T-cell (primary cell): ENCODE results near the gene TGFBR2. TPM values are rescaled to one million over a fixed set of nuclear protein-coding genes. Genes with fewer than 3 reads are reported as not detected.
A peak's percentile ranks its signal among the peaks of the same experiment; 100 is the strongest.

ENCODE experiments used
- ATAC-seq, 4 experiments: fragments of 200-7000 bp in 3 of 4; fragments of 150-1000 bp in 1 of 4; cut with Tn5 transposase; replicated peaks in 1 of 4; 1 replicate in 3 of 4; 2 replicates in 1 of 4; pipeline ENCODE4 v1.10.0; 2021; ENCODE audit warnings: moderate library complexity in 3 of 4, mild to moderate bottlenecking in 2 of 4, moderate number of reproducible peaks in 1 of 4
- CTCF ChIA-PET, 2 donors: fragments of 300-600 bp; sonication (Branson Sonifier 250); formaldehyde crosslinking; loops; one replicate each; lab custom pipeline; 2022; ENCODE audit warnings: antibody characterized with exemption in 2 of 2; lab: Charles Lee
- POLR2A ChIA-PET, 2 donors: fragments of 300-600 bp; sonication (Branson Sonifier 250); formaldehyde crosslinking; loops; one replicate each; lab custom pipeline; 2022; ENCODE audit warnings: antibody characterized with exemption in 2 of 2; lab: Charles Lee
- DNase-seq, 35 experiments: peaks; one replicate each; pipeline versions ENCODE4 v3.0.0 to v3.0.0-alpha.2; 2013 to 2023
- H3K27ac ChIP-seq: one replicate; pipeline ENCODE4 v1.5.1; 2013; ENCODE audit warnings: low read length
- H3K27me3 ChIP-seq, 2 experiments: replicated peaks in 1 of 2; 1 replicate in 1 of 2; 2 replicates in 1 of 2; pipeline versions ENCODE4 v1.6.1 to v1.7.0; 2013; ENCODE audit warnings: low read length in 1 of 2, mixed read lengths in 1 of 2; ENCODE audit not compliant: control insufficient read depth in 2 of 2, insufficient read depth in 2 of 2; ENCODE audit errors: extremely low read depth in 1 of 2
- H3K36me3 ChIP-seq, 2 donors: 1 replicate in 1 of 2; 2 replicates in 1 of 2; pipeline versions ENCODE4 v1.6.1 to v1.7.0; 2013; ENCODE audit warnings: low read length in 1 of 2; ENCODE audit not compliant: control insufficient read depth in 2 of 2, insufficient read depth in 1 of 2; ENCODE audit errors: extremely low read depth in 1 of 2
- H3K4me1 ChIP-seq, 2 experiments: 1 replicate in 1 of 2; 2 replicates in 1 of 2; pipeline versions ENCODE4 v1.6.1 to v1.7.0; 2013; ENCODE audit warnings: low read length in 2 of 2, mixed read lengths in 1 of 2; ENCODE audit not compliant: insufficient read depth in 2 of 2, control insufficient read depth in 1 of 2; ENCODE audit errors: extremely low read depth in 1 of 2
- H3K4me3 ChIP-seq, 2 donors: 1 replicate in 1 of 2; 2 replicates in 1 of 2; pipeline versions ENCODE4 v1.5.1 to v1.7.0; 2013; ENCODE audit warnings: mild to moderate bottlenecking in 2 of 2, low read length in 1 of 2, moderate library complexity in 1 of 2; ENCODE audit not compliant: control insufficient read depth in 1 of 2; ENCODE audit errors: extremely low read depth in 1 of 2
- H3K9me3 ChIP-seq: 2 replicates; pipeline ENCODE4 v1.7.0; 2013
- H3K27ac Mint-ChIP-seq, 2 donors: one replicate each; pipeline ENCODE4 v1.8.0; 2020 to 2021; ENCODE audit warnings: mild to moderate bottlenecking in 2 of 2, mixed read lengths in 2 of 2
- H3K27me3 Mint-ChIP-seq, 2 donors: one replicate each; pipeline ENCODE4 v1.8.0; 2021 to 2022; ENCODE audit warnings: mixed read lengths in 2 of 2
- H3K36me3 Mint-ChIP-seq: one replicate; pipeline ENCODE4 v1.8.0; 2021; ENCODE audit warnings: mixed read lengths
- H3K4me1 Mint-ChIP-seq, 3 donors: one replicate each; pipeline ENCODE4 v1.8.0; 2020 to 2022; ENCODE audit warnings: mixed read lengths in 3 of 3, mild to moderate bottlenecking in 1 of 3
- H3K4me3 Mint-ChIP-seq, 3 donors: one replicate each; pipeline ENCODE4 v1.8.0; 2020 to 2022; ENCODE audit warnings: mild to moderate bottlenecking in 3 of 3, mixed read lengths in 3 of 3, moderate library complexity in 3 of 3
- H3K9me3 Mint-ChIP-seq, 3 donors: one replicate each; pipeline ENCODE4 v1.8.0; 2020 to 2022; ENCODE audit warnings: mixed read lengths in 3 of 3
- WGBS: methylation state at CpG from one replicate; pipeline ENCODE4 v1.1.5; 2013; ENCODE audit warnings: missing lambda C conversion rate; ENCODE audit not compliant: insufficient coverage; 5-methylcytosine and 5-hydroxymethylcytosine counted together
- total RNA-seq, 35 experiments: library from RNA in 6 of 35; stranded (reverse) in 6 of 35; fragments of 120-200 nt in 1 of 35; gene quantifications; one replicate each; pipeline versions ENCODE4 v1.2.1 to v1.2.4 and lab custom pipeline; 2013 to 2026

TGFBR2 gene
- total RNA-seq, 5 donors from 2014 or later (not counting 1 experiment from before 2014, with no cell fraction given): 114 to 145 (median 127) TPM

DNA sequence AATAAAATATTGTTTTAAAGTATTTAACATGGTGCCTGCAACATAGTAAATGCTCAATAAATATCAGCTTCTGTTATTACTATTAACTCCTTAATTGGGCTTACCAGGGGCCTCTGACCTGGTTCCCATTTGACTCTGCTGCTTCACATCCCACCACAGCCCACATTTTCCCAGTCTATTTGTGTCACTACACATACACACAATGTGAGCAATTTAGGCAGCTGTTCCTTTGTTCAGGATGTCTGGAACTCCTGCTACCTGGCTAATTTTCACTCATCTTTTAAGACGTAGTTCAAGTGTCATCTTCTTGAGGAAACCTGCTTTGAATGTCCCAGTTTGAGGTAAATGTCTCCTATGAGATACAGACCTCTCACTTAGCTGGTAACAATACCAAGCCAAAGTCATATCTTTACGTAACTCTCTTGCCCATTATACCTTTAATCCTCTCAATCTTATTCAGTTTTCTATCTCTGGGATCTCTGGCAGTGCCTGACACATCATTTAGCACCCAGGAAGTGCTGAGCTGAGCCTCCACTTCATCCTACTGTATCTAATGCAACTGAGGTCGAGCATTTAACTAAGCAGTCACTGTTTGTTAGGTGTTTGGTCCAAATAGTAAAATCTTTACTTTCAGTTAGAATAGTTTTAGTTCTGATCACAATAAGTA is 4.4 kb downstream of the TGFBR2 start:
- no peaks in the 10 kb centered on the region for H3K9me3 Mint-ChIP-seq
- POLR2A ChIA-PET: interaction anchor here (0.6 to 1.8 kb wide), 3 partner anchors 9 to 45 kb away, joined by 3 to 4 read pairs (median 3); no protein-coding TSS in a partner anchor
- ATAC-seq (peak in 1 of 4 experiments; percentile 14), DNase-seq (peak in 1 of 35 experiments; percentile 40)
- CTCF ChIA-PET: interaction anchor here (0.5 to 1.2 kb wide), 4 partner anchors 10 to 281 kb away, joined by 3 read pairs; no protein-coding TSS in a partner anchor
- H3K36me3 ChIP-seq: no peaks in the 10 kb centered on the region
- H3K27ac Mint-ChIP-seq: peak overlapping the region; percentile 91 to 92
- peak overlapping the region; percentile 88 for H3K27ac ChIP-seq
- H3K27me3 Mint-ChIP-seq: no peaks in the 10 kb centered on the region
- no CpG with 5 or more reads among the region's 3 CpGs for WGBS
- H3K27me3 ChIP-seq: no peaks in the 10 kb centered on the region
- peak overlapping the region; percentile 96 to 99 (median 97) for H3K4me3 Mint-ChIP-seq
- peaks cover 15% of the 10 kb centered on the region for H3K36me3 Mint-ChIP-seq
- peaks cover 38 to 54% of the 10 kb centered on the region in 2 experiments for H3K4me1 ChIP-seq
- H3K4me3 ChIP-seq: peak overlapping the region; percentile 55 to 90
- no peaks in the 10 kb centered on the region for H3K9me3 ChIP-seq
- peaks cover 63 to 72% (median 69%) of the 10 kb centered on the region in 3 donors for H3K4me1 Mint-ChIP-seq

DNA sequence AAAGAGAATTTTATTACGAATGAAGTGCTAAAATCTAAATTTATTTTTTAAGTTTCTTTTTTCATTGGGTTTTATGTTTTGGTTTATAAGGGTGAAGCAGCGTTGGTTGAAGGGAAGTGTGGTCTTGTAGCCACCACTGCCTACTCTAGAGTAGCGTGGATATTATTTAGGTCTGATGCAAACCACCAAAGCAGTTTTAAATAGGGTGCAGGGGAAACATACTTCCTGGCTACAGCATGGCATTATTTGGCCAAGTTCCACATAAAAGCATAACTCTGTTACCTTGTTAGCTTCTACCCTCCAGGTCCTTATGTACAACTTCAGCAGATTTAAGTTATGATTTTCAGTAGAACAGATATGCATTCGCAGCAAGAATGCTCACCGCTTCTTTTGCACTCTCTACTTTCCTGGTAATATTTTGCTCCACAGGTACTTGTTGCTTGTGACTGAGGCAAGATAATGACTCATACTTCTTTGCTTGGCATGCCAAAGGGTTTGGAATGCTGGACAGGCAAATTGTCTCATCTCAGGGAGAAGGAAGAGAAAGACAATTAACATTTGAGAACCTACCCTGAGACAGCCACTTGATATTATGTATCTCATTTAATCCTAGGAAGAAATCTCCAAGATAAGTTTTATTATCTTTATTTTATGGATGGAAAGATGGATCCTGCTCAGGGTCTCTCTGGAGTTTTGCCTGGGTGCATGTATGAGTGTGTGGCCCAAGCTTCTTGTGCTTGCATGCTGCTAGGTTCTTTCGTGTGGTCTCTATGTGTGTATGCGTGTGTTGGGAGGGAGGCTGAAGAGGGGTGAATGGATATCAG is 5.4 kb downstream of the TGFBR2 start:
- no peaks in the 10 kb centered on the region for H3K36me3 ChIP-seq
- ChIA-PET CTCF (interaction anchor here (0.5 to 1.6 kb wide), 5 partner anchors 9 to 83 kb away, joined by 3 to 5 read pairs (median 3); no protein-coding TSS in a partner anchor), POLR2A (interaction anchor here in 1 of 2 donors (0.6 to 1.8 kb wide), 4 partner anchors 8 to 47 kb away, joined by 3 to 18 read pairs (median 5); no protein-coding TSS in a partner anchor)
- H3K4me1 ChIP-seq: peaks cover 34 to 62% of the 10 kb centered on the region in 2 experiments
- peak overlapping the region; percentile 55 to 90 for H3K4me3 ChIP-seq
- Mint-ChIP-seq H3K4me3 (peak overlapping the region; percentile 96 to 99 (median 97)), H3K27ac (peak overlapping the region; percentile 91 to 92), H3K9me3 (no peaks in the 10 kb centered on the region), H3K4me1 (peaks cover 67 to 76% (median 74%) of the 10 kb centered on the region in 3 donors), H3K36me3 (peaks cover 17% of the 10 kb centered on the region), H3K27me3 (no peaks in the 10 kb centered on the region)
- H3K27ac ChIP-seq: peak overlapping the region; percentile 88
- WGBS: 0% methylated on average over 2 of the region's 7 CpGs
- ATAC-seq (peak; percentile 28 to 48 (median 36)), DNase-seq (peak in 2 of 35 experiments; percentile 29 to 58)
- no peaks in the 10 kb centered on the region for H3K9me3 ChIP-seq
- H3K27me3 ChIP-seq: no peaks in the 10 kb centered on the region

DNA sequence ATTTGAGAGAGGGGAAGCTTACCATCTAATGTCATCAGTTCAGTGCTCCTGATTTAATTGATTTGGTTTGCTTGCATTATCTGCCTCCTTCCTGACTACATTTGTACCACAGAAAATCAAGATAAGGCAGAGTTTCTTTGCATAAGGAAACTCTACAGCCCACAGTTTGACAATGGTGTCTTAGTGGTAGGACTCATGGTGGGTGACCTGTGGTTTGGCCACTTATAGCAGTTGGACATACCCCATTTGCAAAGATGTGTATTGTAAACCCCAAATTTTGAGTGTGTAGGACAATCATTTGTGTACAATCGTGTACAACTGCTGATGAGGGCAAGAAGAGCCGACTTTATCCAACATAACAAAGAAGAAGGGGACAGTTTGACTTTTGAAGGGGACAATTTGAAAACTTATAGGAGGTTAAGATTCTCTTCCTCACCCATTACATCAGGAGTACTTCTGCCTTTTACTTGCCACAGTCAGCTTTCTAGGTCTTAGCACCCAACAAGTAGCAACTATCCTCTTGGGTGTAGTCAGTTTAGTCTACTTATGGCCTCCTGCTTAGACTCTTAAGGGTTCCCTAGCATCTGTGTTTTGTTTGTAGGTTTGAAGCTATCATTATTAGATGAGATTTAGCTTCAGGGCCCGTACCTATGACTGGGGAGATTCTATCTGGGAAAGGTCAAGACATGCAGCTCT is 6.2 kb downstream of the TGFBR2 start:
- H3K4me1 ChIP-seq: peaks cover 36 to 68% of the 10 kb centered on the region in 2 experiments
- no peaks in the 10 kb centered on the region for H3K9me3 ChIP-seq
- H3K36me3 ChIP-seq: no peaks in the 10 kb centered on the region
- H3K27me3 Mint-ChIP-seq: no peaks in the 10 kb centered on the region
- POLR2A ChIA-PET: interaction anchor here (0.6 to 1.7 kb wide), 9 partner anchors 10 to 848 kb away, joined by 3 to 18 read pairs (median 5); no protein-coding TSS in a partner anchor
- peak overlapping the region; percentile 91 to 92 for H3K27ac Mint-ChIP-seq
- peak overlapping the region; percentile 96 to 99 (median 97) for H3K4me3 Mint-ChIP-seq
- no CpG with 5 or more reads among the region's 3 CpGs for WGBS
- DNase-seq (peak in 1 of 35 experiments; percentile 28), ATAC-seq (no peak)
- peak overlapping the region; percentile 88 for H3K27ac ChIP-seq
- H3K9me3 Mint-ChIP-seq: no peaks in the 10 kb centered on the region
- H3K36me3 Mint-ChIP-seq: peaks cover 18% of the 10 kb centered on the region
- H3K4me1 Mint-ChIP-seq: peaks cover 72 to 82% (median 82%) of the 10 kb centered on the region in 3 donors
- no peaks in the 10 kb centered on the region for H3K27me3 ChIP-seq
- CTCF ChIA-PET: interaction anchor here (0.6 to 1.6 kb wide), 9 partner anchors 12 to 376 kb away, joined by 3 to 8 read pairs (median 3); no protein-coding TSS in a partner anchor
- H3K4me3 ChIP-seq: peak overlapping the region; percentile 55 to 90

DNA sequence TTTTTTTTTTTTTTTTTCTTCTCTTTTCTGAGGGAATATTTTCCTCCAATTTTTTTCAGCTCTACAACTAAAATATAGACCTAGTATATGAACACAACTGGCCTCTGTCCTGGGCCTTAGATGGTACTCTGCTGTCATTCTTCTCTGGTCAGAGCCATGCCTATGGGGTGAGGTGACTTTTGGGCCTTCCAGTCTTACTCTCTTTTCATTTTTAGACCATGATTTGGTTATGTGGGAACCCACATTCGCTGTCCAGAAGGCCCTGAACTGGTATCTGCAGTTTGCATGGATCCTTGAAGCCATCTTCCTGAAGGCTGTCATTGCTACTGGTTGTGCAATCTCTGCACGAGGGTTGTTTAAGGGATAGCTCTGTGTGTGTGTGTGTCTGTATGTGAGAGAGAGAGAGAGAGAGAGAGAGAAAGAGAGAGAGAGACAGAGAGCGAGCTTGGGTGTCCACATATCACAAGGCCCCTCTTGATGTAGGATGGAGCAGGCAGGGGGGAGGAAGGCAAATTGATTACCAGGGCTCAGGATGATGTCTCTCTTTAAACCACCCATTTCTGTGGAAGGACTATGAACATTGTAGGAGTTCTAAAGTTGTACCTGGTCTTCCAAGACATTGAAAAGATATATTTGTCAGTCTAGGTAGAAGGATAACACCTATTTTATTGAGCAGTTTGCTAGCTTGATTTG is 6.9 kb downstream of the TGFBR2 start:
- H3K9me3 ChIP-seq: no peaks in the 10 kb centered on the region
- H3K27me3 ChIP-seq: no peaks in the 10 kb centered on the region
- 24% methylated on average over 2 of the region's 3 CpGs for WGBS
- H3K36me3 ChIP-seq: no peaks in the 10 kb centered on the region
- H3K4me3 ChIP-seq: peak overlapping the region; percentile 20 to 49
- CTCF ChIA-PET: interaction anchor here (0.6 to 1.6 kb wide), 10 partner anchors 12 to 377 kb away, joined by 3 to 8 read pairs (median 3); no protein-coding TSS in a partner anchor
- peaks cover 20% of the 10 kb centered on the region for H3K36me3 Mint-ChIP-seq
- H3K27ac Mint-ChIP-seq: peak overlapping the region; percentile 91 to 92
- DNase-seq (no peak), ATAC-seq (no peak)
- H3K4me1 ChIP-seq: peaks cover 43 to 75% of the 10 kb centered on the region in 2 experiments
- peaks cover 79 to 89% (median 88%) of the 10 kb centered on the region in 3 donors for H3K4me1 Mint-ChIP-seq
- no peaks in the 10 kb centered on the region for H3K9me3 Mint-ChIP-seq
- no peaks in the 10 kb centered on the region for H3K27me3 Mint-ChIP-seq
- peak overlapping the region; percentile 88 for H3K27ac ChIP-seq
- H3K4me3 Mint-ChIP-seq: peak overlapping the region; percentile 96 to 99 (median 97)
- POLR2A ChIA-PET: interaction anchor here (0.6 to 1.7 kb wide), 16 partner anchors 9 to 848 kb away, joined by 3 to 9 read pairs (median 4); no protein-coding TSS in a partner anchor

DNA sequence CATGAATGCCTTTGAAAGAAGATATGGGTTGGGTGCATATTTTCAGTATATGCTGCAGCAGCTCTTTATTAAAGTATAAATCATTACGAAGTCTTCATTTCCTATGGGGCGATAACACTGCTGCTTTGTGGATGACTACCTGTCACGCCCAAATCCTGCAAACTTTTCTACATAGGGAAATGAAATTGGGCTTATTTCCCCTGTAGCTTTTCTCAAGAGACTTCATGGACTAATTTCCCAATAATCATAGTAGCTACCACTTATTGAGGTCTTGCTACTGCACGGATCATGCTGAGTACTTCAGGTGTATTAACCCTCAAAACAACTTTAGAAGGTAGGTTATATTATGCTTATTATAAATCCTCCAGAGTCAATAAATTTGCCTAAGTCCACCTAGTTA is 8.0 kb downstream of the TGFBR2 start:
- ATAC-seq (no peak), DNase-seq (no peak)
- H3K4me3 ChIP-seq: peak overlapping the region in 1 of 2 donors; percentile 44
- no peaks in the 10 kb centered on the region for H3K27me3 Mint-ChIP-seq
- H3K27me3 ChIP-seq: no peaks in the 10 kb centered on the region
- no CpG with 5 or more reads among the region's 4 CpGs for WGBS
- H3K36me3 Mint-ChIP-seq: peaks cover 17% of the 10 kb centered on the region
- no peaks in the 10 kb centered on the region for H3K9me3 Mint-ChIP-seq
- peaks cover 48 to 85% of the 10 kb centered on the region in 2 experiments for H3K4me1 ChIP-seq
- peak overlapping the region; percentile 91 to 92 for H3K27ac Mint-ChIP-seq
- H3K27ac ChIP-seq: peak overlapping the region; percentile 88
- no peaks in the 10 kb centered on the region for H3K9me3 ChIP-seq
- H3K4me1 Mint-ChIP-seq: peaks cover 90 to 100% (median 95%) of the 10 kb centered on the region in 3 donors
- ChIA-PET CTCF (no interaction called here), POLR2A (interaction anchor here (0.7 to 1.7 kb wide), 5 partner anchors 15 to 919 kb away, joined by 3 to 9 read pairs (median 4); partner anchors contain the start of gene STT3B (in 1 of the 2))
- H3K4me3 Mint-ChIP-seq: peak overlapping the region; percentile 96 to 99 (median 97)
- no peaks in the 10 kb centered on the region for H3K36me3 ChIP-seq
